Measurements from ENCODE around the gene ST8SIA1. TPM values are rescaled to one million over a fixed set of nuclear protein-coding genes. Genes with fewer than 3 reads are reported as not detected.
"Not testable (repeated sequence)": the region's sequence is repeated elsewhere in the genome, so short reads cannot be mapped to it uniquely, and the experiment has no call there.

The ST8SIA1 gene
- total RNA-seq, 1 donor from 2014 or later = under 0.01 TPM

GRCh38 chr12:22160396-22161003, 174.0 kb downstream of the ST8SIA1 start:
- FAIRE-seq (no peak), DNase-seq (ENCODE audit: low read depth) (no peak)
- H3K4me3 ChIP-seq (ENCODE audit: low read depth, low read length) = no peak overlapping the region
- no peaks in the 10 kb centered on the region for H3K36me3 ChIP-seq (ENCODE audit: control insufficient read depth, insufficient read depth, low read length)
- no peaks in the 10 kb centered on the region for H3K27me3 ChIP-seq (ENCODE audit: control insufficient read depth, insufficient read depth, low read length)
- no peak for TF ChIP-seq CTCF (IDR thresholded peaks at IDR 0.05; ENCODE audit: insufficient read depth, low read length, severe bottlenecking)

- DNase-seq (ENCODE audit: low read depth); H3K4me3 ChIP-seq (ENCODE audit: low read depth, low read length); H3K36me3 ChIP-seq (ENCODE audit: control insufficient read depth, insufficient read depth, low read length); H3K27me3 ChIP-seq (ENCODE audit: control insufficient read depth, insufficient read depth, low read length); FAIRE-seq: not testable (repeated sequence)
Observed at GRCh38 chr12:22149286-22149685, 185.2 kb downstream of the ST8SIA1 start.

GRCh38 chr12:22146686-22147085, 187.8 kb downstream of the ST8SIA1 start:
- not testable (repeated sequence) for H3K4me3 ChIP-seq (ENCODE audit: low read depth, low read length); H3K36me3 ChIP-seq (ENCODE audit: control insufficient read depth, insufficient read depth, low read length); H3K27me3 ChIP-seq (ENCODE audit: control insufficient read depth, insufficient read depth, low read length); DNase-seq (ENCODE audit: low read depth); FAIRE-seq

Other genes with a start within 250 kb of the ST8SIA1 start
- 6.6 and 9.7 TPM in 2 replicates for gene C2CD5, start 209.8 kb upstream of the ST8SIA1 start, total RNA-seq